ENCODE data around the gene ATP8A2. TPM values are rescaled to one million over a fixed set of nuclear protein-coding genes. Genes with fewer than 3 reads are reported as not detected.

The ATP8A2 gene
- total RNA-seq, 1 experiment from 2014 or later = not detected

- H3K9me2 ChIP-seq (ENCODE audit: insufficient read depth) = no peaks in the 10 kb centered on the region
- no peak overlapping the region for H3K4me3 ChIP-seq
- H2AFZ ChIP-seq = no peak overlapping the region
- H3K4me2 ChIP-seq = no peak overlapping the region
- H3K27me3 ChIP-seq (ENCODE audit: insufficient read depth, low read depth) = peaks cover 47% of the 10 kb centered on the region
- ChIA-PET POLR2A (ENCODE audit: unreplicated experiment) (no interaction called here), CTCF (no interaction called here)
- H3K9me3 ChIP-seq (ENCODE audit: insufficient read depth, low read depth) = no peaks in the 10 kb centered on the region
- TF ChIP-seq, protein P1, sequence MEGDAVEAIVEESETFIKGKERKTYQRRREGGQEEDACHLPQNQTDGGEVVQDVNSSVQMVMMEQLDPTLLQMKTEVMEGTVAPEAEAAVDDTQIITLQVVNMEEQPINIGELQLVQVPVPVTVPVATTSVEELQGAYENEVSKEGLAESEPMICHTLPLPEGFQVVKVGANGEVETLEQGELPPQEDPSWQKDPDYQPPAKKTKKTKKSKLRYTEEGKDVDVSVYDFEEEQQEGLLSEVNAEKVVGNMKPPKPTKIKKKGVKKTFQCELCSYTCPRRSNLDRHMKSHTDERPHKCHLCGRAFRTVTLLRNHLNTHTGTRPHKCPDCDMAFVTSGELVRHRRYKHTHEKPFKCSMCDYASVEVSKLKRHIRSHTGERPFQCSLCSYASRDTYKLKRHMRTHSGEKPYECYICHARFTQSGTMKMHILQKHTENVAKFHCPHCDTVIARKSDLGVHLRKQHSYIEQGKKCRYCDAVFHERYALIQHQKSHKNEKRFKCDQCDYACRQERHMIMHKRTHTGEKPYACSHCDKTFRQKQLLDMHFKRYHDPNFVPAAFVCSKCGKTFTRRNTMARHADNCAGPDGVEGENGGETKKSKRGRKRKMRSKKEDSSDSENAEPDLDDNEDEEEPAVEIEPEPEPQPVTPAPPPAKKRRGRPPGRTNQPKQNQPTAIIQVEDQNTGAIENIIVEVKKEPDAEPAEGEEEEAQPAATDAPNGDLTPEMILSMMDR (conservative IDR thresholded peaks at IDR 0.05) = no peak
- no peak for TF ChIP-seq EZH2 (IDR thresholded peaks at IDR 0.05; ENCODE audit: low read depth)
- DNase-seq = no peak
- no peak overlapping the region for H3K27ac ChIP-seq
- intact Hi-C loops (cut with micrococcal nuclease; ENCODE audit: unreplicated experiment) = no loop called here
- H3K79me2 ChIP-seq (ENCODE audit: low read depth) = no peaks in the 10 kb centered on the region
- no peaks in the 10 kb centered on the region for H3K36me3 ChIP-seq (ENCODE audit: low read depth)
- no peaks in the 10 kb centered on the region for H3K4me1 ChIP-seq (replicated peaks; ENCODE audit: insufficient read depth)
- no peaks in the 10 kb centered on the region for H3F3A ChIP-seq (ENCODE audit: insufficient read depth, low read depth)
- no peaks in the 10 kb centered on the region for H4K20me1 ChIP-seq (ENCODE audit: insufficient read depth)
- no TSS peak for BruUV-seq (replicated peaks)
Measured at GRCh38 chr13:25674371-25674770, 302.6 kb downstream of the ATP8A2 start.

DNA sequence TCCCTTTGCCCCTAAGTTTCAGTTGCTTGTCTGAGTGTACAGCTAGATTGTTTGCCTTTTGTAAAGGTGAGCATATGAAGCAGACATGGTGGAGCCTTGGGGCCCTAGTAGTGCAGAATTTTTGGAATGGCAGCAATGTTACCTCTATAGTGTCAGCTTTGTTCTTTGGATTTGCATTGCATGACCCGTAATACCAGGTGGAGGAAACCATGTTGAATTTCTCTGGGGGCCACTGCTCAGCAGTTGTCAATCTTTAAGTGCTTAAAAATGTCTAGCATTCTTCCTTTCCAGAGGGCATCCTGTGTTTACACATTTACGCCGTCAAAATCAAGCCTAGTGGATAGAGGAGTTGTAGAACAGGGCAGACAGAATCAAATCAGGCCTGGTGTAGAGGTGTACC is 303.3 kb downstream of the ATP8A2 start:
- no peaks in the 10 kb centered on the region for H3K9me2 ChIP-seq (ENCODE audit: insufficient read depth)
- H3K4me1 ChIP-seq (replicated peaks; ENCODE audit: insufficient read depth) = no peaks in the 10 kb centered on the region
- intact Hi-C loops (cut with micrococcal nuclease; ENCODE audit: unreplicated experiment) = no loop called here
- ChIA-PET POLR2A (ENCODE audit: unreplicated experiment) (no interaction called here), CTCF (no interaction called here)
- no peaks in the 10 kb centered on the region for H4K20me1 ChIP-seq (ENCODE audit: insufficient read depth)
- no peak overlapping the region for H2AFZ ChIP-seq
- H3K79me2 ChIP-seq (ENCODE audit: low read depth) = no peaks in the 10 kb centered on the region
- H3K36me3 ChIP-seq (ENCODE audit: low read depth) = no peaks in the 10 kb centered on the region
- no TSS peak for BruUV-seq (replicated peaks)
- no peaks in the 10 kb centered on the region for H3K9me3 ChIP-seq (ENCODE audit: insufficient read depth, low read depth)
- H3K4me3 ChIP-seq = no peak overlapping the region
- no peak for TF ChIP-seq EZH2 (IDR thresholded peaks at IDR 0.05; ENCODE audit: low read depth)
- TF ChIP-seq, protein P1 (conservative IDR thresholded peaks at IDR 0.05) = no peak
- no peak overlapping the region for H3K27ac ChIP-seq
- H3K4me2 ChIP-seq = no peak overlapping the region
- H3K27me3 ChIP-seq (ENCODE audit: insufficient read depth, low read depth) = peaks cover 51% of the 10 kb centered on the region
- no peaks in the 10 kb centered on the region for H3F3A ChIP-seq (ENCODE audit: insufficient read depth, low read depth)
- DNase-seq = no peak

DNA sequence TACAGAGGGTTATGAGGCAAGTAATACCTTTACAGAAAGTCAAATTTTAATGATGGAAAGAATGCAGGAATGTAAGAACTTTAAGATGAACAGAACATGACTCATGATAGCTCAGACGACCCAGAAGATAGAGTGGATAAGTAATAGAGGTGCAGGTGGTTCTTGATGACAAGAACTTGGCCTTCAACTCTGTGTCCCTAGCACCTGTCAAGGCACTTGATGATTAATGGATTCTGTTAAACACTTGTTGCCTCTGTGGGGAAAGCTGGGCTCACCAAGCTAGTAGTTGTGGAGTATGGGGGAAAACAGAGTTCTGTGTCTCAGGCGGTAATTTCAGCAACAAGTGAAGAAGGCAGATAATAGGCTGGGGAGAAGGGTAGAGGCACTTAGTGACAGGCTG is 306.2 kb downstream of the ATP8A2 start:
- no peaks in the 10 kb centered on the region for H3K79me2 ChIP-seq (ENCODE audit: low read depth)
- no TSS peak for BruUV-seq (replicated peaks)
- no peaks in the 10 kb centered on the region for H3F3A ChIP-seq (ENCODE audit: insufficient read depth, low read depth)
- H3K27me3 ChIP-seq (ENCODE audit: insufficient read depth, low read depth) = peaks cover 57% of the 10 kb centered on the region
- H3K9me3 ChIP-seq (ENCODE audit: insufficient read depth, low read depth) = no peaks in the 10 kb centered on the region
- ChIA-PET CTCF (no interaction called here), POLR2A (ENCODE audit: unreplicated experiment) (no interaction called here)
- H3K4me2 ChIP-seq = no peak overlapping the region
- DNase-seq = no peak
- no peaks in the 10 kb centered on the region for H3K36me3 ChIP-seq (ENCODE audit: low read depth)
- H3K4me1 ChIP-seq (replicated peaks; ENCODE audit: insufficient read depth) = no peaks in the 10 kb centered on the region
- TF ChIP-seq EZH2 (IDR thresholded peaks at IDR 0.05; ENCODE audit: low read depth) = no peak
- TF ChIP-seq, protein P1 (conservative IDR thresholded peaks at IDR 0.05) = no peak
- intact Hi-C loops (cut with micrococcal nuclease; ENCODE audit: unreplicated experiment) = no loop called here
- H4K20me1 ChIP-seq (ENCODE audit: insufficient read depth) = no peaks in the 10 kb centered on the region
- H2AFZ ChIP-seq = no peak overlapping the region
- H3K27ac ChIP-seq = no peak overlapping the region
- H3K4me3 ChIP-seq = no peak overlapping the region
- no peaks in the 10 kb centered on the region for H3K9me2 ChIP-seq (ENCODE audit: insufficient read depth)
